ENCODE data around the gene TRANK1.
"Not testable (repeated sequence)": the region's sequence is repeated elsewhere in the genome, so short reads cannot be mapped to it uniquely, and the experiment has no call there.

The TRANK1 gene

DNA sequence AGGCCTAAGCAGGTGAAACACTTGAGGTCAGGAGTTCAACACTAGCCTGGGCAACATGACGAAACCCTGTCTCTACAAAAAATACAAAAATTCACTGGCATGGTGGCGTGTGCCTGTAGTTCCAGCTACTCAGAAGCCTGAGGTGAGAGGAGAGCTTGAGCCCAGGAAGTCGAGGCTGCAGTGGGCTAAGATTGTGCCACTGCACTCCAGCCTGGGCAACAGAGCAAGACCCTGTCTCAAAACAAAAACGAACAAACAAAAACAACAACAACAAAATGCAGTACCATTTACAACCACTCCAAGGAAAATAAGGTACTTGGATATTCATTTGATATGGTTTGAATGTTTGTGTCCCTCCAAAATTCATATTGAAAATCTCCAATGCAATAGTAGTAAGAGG lies 15.6 kb upstream of the TRANK1 start:
- intact Hi-C loops (cut with DNase I) = no loop called here
- DNase-seq = no peak

DNA sequence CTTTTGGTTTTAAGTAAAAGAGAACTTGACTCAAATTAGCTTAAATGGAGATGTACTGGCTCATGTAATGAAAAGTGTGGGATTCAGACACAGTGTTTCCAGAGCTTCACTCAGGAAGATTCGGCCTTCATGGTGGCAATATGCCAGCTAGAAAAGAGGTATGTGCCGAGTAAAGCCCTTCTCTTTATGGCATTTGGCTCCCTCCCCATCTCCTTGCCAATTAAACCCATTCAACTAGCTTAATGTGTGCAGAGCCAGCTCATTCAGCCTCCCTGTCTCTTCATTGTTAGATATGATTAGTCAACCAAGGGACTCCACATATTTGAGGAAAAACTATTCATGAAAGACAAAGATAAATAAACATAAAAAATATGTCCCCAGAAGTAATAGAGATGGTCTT lies 15.0 kb upstream of the TRANK1 start:
- intact Hi-C loops (cut with DNase I) = loop anchor here (10.0 kb wide), 1 partner anchor 225 kb away; no protein-coding TSS in a partner anchor
- peak in 1 of 42 donors; percentile 24 for DNase-seq

DNA sequence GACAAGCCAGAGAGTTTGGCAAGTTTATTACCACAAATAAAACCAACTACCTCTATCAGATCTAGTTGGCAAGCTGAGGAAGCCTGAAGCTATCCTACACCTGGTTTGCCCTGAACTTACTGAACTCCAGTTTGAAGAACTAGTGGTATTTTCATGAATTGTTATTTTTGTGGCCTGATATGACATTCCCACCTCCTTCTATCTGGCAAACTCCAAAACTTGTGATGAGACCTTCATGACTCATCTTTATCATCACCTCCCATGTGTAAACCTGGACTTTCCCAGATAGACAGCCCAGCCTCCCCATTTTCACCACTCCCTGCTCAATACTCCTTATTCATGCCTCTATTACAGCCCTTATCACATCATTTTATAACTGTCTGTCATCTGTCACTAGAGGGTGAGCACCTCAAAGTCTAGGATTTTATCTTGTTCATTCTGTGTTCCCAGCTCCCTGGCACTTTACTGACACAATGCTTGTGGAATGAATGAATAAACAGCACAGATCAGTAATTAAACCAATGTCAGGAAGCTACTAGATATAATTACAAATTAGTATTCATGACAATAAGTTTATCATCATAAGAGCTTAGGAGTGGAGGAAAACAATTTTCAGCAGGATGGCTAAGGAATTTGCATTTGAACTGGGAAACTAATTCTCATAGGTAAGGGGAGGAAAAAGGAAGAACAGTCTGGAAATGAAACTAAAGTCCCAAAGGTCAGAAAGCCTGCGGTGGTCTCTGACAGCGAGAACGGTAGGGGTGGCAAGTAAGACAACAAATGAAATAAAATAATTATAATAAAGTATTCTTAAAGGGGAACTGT lies 13.2 kb upstream of the TRANK1 start:
- intact Hi-C loops (cut with DNase I) = loop anchor here (10.0 kb wide), 1 partner anchor 223 kb away; no protein-coding TSS in a partner anchor

DNA sequence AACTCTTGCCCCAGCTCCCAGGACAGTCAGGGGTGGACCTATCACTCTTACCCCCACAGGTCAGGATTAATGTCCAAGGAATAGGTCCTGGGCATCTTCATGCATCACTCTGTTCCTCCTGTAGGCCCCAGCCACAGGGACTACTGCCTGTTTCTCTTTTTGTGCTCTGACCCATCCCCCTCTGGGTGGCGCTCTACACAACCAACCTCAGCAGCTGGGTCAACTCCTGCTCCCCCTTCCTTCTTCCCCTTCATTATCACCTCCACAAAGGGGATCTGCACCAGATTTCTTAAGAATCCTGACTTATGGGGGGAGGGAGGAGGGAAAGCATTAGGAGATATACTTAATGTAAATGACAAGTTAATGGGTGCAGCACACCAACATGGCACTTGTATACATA lies 12.2 kb upstream of the TRANK1 start:
- intact Hi-C loops (cut with DNase I) = loop anchor here (10.0 kb wide), 1 partner anchor 222 kb away; no protein-coding TSS in a partner anchor
- peak in 1 of 42 donors; percentile 18 for DNase-seq

More for the DNA sequence above, 13.2 kb upstream of the TRANK1 start:
- peak in 2 of 42 donors; percentile 26 to 34 for DNase-seq

DNA sequence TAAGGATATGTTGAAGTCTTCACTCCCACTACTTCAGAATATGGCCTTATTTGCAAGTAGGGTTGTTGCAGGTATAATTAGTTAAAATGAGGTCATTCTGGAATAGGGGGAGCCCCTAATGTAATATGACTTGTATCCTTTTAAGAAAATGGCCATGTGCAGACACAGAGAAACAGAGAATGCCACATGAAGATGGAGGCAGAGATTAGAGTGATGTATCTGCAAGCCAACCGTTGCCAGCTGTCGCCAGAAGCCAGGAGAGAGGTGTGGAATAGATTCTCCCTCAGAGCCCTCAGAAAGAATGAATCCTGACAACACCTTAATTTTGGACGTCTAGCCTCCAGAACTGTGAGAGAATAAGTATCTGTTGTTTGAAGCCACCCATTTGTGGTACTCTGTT lies 11.3 kb upstream of the TRANK1 start:
- DNase-seq = no peak
- intact Hi-C loops (cut with DNase I) = loop anchor here (10.0 kb wide), 1 partner anchor 221 kb away; no protein-coding TSS in a partner anchor

DNA sequence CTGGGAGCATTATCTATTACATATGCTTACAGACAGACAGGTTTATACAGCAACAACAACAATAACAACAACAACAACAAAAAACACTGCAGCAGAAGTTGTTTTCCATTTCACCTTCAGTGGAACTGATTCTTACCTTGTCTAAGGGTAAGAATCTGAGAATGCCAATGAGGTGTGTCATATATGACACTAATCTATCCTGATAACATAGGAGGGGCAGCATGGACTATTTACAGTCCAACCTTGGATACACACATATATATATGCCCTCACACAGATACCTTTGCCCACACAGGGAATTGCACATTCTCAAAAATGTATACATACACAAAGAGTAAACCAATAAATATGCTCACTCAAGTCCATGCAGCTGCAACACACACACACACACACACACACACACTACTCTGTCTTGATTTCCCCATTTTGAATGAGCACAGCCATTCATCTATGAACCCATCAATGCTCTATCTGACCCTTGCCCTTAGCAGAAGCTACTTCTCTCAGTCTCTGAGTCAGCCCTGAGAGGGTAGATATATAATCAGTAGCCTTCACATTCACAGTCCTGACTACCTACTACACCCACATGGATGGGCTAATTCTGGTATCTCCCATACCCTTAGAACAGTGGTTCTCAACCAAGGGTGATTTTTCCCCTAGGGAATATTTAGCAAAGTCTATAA lies 9.7 kb upstream of the TRANK1 start:
- DNase-seq = no peak
- intact Hi-C loops (cut with DNase I) = loop anchor here (10.0 kb wide), 1 partner anchor 220 kb away; no protein-coding TSS in a partner anchor

DNA sequence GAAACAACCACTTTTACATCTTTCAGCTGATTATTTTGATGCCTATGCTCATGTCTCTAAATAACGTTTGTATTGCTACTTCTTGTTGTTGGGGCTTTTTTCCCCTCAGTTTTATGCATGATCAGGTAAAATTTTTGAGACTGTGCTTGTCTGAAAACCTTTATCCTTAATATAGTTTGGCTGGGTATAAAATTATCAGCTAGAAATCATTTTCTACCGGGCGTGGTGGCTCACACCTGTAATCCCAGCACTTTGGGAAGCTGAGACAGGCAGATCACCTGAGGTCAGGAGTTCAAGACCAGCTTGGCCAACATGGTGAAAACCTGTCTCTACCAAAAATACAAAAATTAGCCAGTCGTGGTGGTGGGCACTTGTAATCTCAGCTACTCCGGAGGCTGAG lies 3.0 kb upstream of the TRANK1 start:
- intact Hi-C loops (cut with DNase I); DNase-seq: not testable (repeated sequence)

DNA sequence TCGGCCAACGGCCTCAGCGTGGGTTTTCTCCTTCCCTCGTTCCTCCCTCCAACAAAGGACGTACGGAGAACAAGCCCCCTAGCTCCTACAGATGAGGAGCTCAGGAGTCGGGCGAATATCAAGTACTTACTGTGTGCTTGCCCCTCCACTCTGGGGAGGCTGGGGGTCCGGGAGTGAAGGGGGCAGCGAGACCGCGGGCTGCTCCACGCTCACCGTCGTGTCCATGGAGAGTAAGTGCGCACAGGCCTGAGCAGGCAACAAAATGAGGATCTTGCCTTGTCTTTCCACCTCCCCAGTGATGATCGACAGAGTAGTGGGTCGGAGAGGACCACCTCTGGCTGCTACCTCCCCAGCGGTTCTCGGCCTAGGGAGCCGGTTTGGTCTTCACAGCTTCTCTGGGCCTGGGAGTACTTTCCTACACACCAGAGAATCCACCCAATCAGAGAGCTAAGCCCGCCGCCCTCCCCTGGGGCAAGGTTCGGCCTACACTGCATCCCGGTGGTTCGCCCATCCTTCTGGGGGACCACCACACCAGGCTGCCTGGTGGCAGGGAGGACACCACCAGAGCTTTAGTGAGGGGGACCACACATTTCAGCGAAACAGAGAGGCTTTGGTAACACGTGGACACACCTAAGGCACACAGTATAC lies 603 bp upstream of the TRANK1 start:
- intact Hi-C loops (cut with DNase I) = no loop called here
- no peak for DNase-seq

DNA sequence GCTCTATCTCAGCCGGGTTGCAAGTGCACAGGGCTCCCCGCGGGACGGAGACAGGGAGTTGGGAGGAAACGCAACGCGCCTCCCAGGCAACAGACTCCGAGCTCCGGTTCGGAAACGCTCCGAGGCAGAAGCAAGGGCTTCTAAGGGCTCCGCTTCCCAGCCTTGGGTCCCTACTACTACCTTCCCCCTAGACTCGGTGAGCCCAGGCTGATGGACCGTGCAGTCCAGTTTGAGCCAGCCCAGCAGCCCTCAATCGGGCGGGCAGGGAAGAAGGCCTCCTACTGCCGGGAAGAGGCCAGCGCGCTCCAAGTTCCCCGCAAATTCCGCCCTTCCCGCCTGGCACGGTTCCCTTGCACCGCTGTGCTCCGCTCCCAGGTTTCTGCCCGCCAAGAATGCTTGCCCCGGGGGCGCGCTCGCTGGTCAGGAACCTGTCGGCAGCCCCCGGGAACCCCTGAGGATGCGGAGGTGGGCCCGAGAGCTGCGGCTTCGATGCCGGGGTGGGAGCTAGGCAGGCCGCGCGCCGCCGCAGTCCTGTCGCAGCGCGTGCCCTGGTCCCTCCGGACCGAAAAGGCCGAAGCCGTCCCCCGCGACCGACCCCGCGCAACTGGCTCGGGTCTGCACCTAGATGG lies 728 bp downstream of the TRANK1 start:
- DNase-seq = peak in 41 of 42 donors; percentile 9 to 78 (median 63)
- intact Hi-C loops (cut with DNase I) = no loop called here

DNA sequence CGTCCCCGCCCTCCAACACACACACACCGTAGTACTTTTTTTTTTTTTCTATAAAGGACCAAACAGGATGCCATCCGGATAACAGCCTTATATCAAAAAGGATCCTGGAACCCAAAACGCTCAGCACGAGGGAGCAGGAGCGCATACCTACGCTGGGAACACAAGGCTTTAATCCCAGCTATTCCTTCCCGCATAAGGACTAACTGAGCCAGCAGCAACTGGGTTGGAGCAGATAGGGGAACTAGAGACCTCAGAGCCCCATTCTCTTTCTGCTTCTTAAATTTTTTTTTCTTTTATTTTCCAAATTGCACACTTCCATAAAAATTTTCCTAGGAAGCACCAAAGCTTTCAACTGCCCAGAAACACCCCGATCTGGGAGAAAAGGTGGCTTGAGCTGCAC lies 1.3 kb downstream of the TRANK1 start:
- intact Hi-C loops (cut with DNase I) = no loop called here
- peak in 5 of 42 donors; percentile 4 to 41 (median 20) for DNase-seq

DNA sequence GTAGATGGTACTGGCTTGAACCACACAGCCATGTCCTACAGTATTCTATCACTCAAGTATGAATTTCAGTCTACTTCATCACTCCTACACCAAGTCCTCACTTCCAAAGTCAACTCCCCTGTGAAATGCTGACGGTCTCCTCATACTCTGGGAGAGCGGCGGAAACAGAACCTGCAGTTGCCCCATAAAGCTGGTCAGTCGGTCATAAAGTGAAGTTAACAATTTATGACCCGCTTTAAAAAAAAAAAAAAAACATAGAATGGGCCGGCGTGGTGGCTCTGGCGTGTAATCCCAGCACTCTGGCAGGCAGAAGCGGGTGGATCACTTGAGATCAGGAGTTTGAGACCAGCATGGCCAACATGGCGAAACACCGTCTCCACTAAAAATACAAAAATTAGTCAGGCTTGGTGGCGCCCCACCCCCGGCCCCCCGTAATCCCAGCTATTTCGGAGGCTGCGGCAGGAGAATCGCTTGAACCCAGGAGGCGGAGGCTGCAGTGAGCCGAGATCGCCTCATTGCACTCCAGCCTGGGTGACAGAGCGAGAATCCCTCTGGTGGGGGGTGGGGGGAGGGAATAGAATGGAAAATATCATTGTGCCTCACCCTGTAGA lies 2.1 kb downstream of the TRANK1 start:
- DNase-seq = peak in 1 of 42 donors; percentile 3
- intact Hi-C loops (cut with DNase I) = no loop called here

DNA sequence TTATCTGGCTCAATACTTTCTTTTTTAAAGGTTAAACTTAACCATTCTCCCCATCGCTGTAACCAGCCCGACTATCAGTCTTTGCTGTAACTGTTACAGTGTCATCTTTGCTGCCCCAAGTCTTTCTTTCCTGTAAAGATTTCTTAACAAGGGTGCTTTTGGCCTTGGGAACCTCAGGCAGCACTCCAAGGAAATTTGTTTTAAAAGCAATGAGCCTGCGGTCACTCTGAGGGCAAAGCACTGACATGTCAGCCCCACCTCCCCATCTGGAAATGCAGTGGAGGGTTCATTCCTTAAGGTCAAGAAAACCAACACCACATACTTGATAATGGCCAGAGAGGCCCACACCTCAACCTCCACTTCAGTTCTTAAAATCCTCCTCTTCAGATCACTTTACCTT lies 3.2 kb downstream of the TRANK1 start:
- peak in 1 of 42 donors; percentile 0 for DNase-seq
- intact Hi-C loops (cut with DNase I) = no loop called here

DNA sequence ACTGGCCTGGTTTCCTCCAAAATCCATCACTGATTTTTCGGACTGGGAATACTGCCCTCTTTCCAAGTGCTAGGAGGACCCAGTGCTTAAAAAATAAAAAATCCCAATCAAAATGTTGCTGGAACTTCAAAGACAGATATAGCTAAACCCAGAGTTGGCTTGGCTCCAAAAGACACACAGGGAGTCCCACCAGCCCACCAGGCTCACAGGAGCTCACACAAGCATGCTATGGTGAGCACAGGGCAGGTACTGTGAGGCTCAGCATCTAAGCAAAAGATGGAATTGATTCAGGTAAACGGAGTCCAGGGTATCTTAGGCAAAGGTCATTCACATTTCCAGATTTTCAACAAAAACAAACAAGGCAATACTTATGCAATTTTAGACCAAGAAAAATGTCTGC lies 3.7 kb downstream of the TRANK1 start:
- intact Hi-C loops (cut with DNase I) = no loop called here
- DNase-seq = no peak

DNA sequence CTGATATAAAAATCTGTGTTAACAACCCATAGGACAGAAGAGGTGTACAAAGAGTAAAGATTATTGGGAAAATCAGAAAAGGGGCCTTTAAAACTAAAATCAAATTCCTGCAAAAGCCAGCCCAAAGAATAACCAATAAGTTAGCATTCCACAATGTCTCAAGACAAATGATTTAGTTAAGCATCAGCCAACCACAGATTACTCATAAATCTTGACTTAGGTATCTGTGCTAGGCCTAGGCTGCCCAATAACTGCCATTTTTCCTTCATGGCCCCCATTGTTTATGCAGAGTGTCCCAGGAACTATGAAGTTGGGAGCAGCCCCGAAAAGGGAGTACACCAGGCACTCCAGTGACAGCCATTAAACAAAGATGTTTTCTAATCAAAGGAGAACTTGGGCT lies 7.4 kb downstream of the TRANK1 start:
- peak in 1 of 42 donors; percentile 3 for DNase-seq

DNA sequence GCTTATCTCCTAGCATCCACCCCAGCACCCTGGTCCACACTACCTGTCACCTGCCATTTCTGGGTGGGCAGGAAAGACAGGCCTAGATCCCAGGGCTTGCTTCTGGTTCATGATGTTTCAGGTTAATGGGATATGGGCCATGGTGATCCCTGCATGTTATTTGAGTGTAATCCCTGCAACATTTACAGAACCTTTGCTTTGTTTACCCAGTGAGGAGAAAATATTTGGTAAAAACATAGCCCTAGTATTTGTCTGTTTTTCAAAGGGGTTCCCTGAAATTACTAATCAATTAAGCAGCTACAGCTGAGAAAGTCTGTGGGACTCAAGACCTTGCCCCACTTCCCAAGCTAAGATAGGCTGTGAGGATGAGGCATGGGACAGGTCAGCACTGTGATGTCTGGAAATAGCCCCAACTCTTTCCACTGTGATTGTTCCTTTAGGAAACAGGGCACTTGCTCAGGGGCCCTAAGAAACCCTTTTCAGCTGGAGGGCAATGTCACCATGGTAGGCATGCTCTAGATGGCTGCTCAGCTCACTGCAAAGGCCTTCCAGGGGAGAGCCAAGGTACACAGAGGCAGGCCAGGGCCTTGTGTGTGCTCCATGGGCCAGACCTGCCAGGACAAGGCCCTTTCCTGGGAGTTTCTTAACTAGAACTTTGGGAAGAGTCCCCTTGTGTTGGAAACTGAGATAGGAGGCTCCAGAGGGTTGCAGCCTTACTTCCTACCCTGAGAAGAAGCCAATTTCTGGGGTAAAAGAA lies 11.1 kb downstream of the TRANK1 start:
- DNase-seq = peak in 1 of 42 donors; percentile 18
- intact Hi-C loops (cut with DNase I) = no loop called here

More for the DNA sequence above, 7.4 kb downstream of the TRANK1 start:
- intact Hi-C loops (cut with DNase I) = no loop called here

DNA sequence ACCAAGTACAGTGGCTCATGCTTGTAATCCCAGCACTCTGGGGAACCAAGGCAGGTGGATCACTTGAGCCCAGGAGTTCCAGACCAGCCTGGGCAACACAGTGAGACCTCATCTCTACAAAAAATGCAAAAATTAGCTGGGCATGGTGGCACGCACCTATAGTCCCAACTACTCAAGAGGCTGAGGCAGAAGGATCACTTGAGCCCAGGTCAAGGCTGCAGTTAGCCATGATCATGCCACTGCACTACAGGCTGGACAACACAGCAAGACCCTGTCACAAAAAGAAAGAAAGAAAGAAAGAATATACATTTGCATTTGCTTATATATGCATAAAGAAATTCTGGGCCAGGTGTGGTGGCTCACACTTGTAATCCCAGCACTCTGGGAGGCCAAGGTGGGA lies 13.4 kb downstream of the TRANK1 start:
- DNase-seq = peak in 1 of 42 donors; percentile 14
- intact Hi-C loops (cut with DNase I) = not testable (repeated sequence)

DNA sequence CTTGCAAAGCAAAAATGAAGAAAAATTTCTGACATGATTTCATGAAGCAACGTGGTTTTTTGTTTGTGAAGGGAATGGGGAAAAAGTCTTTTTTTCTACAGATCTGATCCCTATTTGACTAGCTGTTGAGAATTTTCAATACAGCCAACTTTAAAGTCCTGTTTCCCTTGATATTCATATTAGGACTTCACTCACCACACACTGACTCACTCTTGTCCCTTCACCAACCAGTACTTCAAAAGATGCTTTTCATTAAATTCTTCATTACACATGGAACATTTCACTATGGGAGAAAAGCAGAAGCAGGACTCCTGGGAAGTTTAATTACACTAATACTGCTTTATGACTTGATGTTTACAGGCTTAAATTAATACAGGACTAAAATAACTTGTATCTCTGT lies 16.6 kb downstream of the TRANK1 start:
- intact Hi-C loops (cut with DNase I) = no loop called here
- no peak for DNase-seq

DNA sequence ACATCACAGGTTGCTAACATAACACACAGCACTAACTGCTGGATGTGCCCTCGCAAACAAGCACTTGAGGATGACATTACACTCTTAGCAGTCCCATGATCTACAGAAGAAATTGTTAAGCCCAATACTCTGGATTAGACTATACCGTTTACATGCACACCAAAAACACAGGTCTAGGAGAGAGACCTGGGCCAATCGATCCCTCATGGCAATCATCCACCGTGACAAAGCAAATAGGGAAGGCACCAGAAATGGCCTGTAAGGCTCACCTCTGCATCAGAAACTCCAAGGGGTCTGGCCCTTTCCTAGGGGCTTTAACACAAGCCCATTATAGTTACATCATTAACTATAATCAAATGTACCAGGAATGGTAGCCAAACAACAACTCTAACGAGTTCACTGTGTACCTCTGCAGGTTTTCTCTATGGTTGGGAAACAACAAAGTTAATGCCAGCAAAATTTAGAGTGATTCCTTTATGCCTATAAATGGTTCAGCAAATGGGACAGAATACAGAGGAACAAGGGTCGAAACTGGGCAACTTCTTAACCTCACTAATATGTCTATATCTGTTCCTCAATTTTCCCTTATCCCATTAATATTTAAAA lies 18.5 kb downstream of the TRANK1 start:
- intact Hi-C loops (cut with DNase I) = no loop called here
- DNase-seq = peak in 1 of 42 donors; percentile 2
